HG02981 (cell line): ENCODE results near the gene MAFF.
"Not testable (repeated sequence)": the region's sequence is repeated elsewhere in the genome, so short reads cannot be mapped to it uniquely, and the experiment has no call there.

Experiments used
- ATAC-seq: cut with Tn5 transposase; IDR thresholded peaks from one replicate; pipeline ENCODE4 v1.9.1; 2021; ENCODE audit warnings: mild to moderate bottlenecking, moderate library complexity; ENCODE audit not compliant: unreplicated experiment

The MAFF gene

GRCh38 chr22:38201711-38202436 lies at the start of gene MAFF:
Gene MAFF, plus strand, starts transcription at chr22:38201994. Its CDS starts 11,860 bp downstream, at chr22:38213854.
- ATAC-seq, result peak; percentile 46

- no peak for ATAC-seq
Measured at GRCh38 chr22:38153821-38154562, 47.8 kb upstream of the MAFF start.

- ATAC-seq, result not testable (repeated sequence)
Measured at GRCh38 chr22:38154563-38154915, 47.3 kb upstream of the MAFF start.

GRCh38 chr22:38155703-38156102 lies 46.1 kb upstream of the MAFF start:
- ATAC-seq, result no peak

GRCh38 chr22:38162881-38163843 lies 38.6 kb upstream of the MAFF start:
- ATAC-seq, result peak; percentile 58

- ATAC-seq, result no peak
Measured at GRCh38 chr22:38163844-38164550, 37.8 kb upstream of the MAFF start.

GRCh38 chr22:38164551-38164918 lies 37.3 kb upstream of the MAFF start:
- ATAC-seq, result no peak

GRCh38 chr22:38165922-38166593 lies 35.7 kb upstream of the MAFF start:
- no peak for ATAC-seq

GRCh38 chr22:38167988-38168407 lies 33.8 kb upstream of the MAFF start:
- no peak for ATAC-seq

GRCh38 chr22:38169116-38169515 lies 32.7 kb upstream of the MAFF start:
- ATAC-seq, result no peak

GRCh38 chr22:38170469-38170868 lies 31.3 kb upstream of the MAFF start:
- no peak for ATAC-seq

- no peak for ATAC-seq
Measured at GRCh38 chr22:38171927-38172831, 29.6 kb upstream of the MAFF start.

GRCh38 chr22:38172832-38173640 lies 28.8 kb upstream of the MAFF start:
- no peak for ATAC-seq

- no peak for ATAC-seq
Measured at GRCh38 chr22:38173641-38173906, 28.2 kb upstream of the MAFF start.

GRCh38 chr22:38174626-38175025 lies 27.2 kb upstream of the MAFF start:
- no peak for ATAC-seq

GRCh38 chr22:38175206-38176118 lies 26.3 kb upstream of the MAFF start:
- no peak for ATAC-seq

- no peak for ATAC-seq
Measured at GRCh38 chr22:38176170-38176741, 25.5 kb upstream of the MAFF start.
